Bronchial epithelial cell (primary cell): ENCODE measurements around the gene CNPY1. TPM values are rescaled to one million over a fixed set of nuclear protein-coding genes. Genes with fewer than 3 reads are reported as not detected.

Source experiments
- DNase-seq: peaks from one replicate; pipeline ENCODE4 v3.0.0-alpha.2; 2010; ENCODE audit warnings: low read depth
- FAIRE-seq: peaks from 2 replicates; lab custom pipeline; 2011; peaks lifted over from hg19 to GRCh38; lab: Jason Lieb, UNC
- H3K27me3 ChIP-seq: 2 replicates; pipeline ENCODE4 v1.5.1; 2011; ENCODE audit warnings: low read length; ENCODE audit not compliant: control insufficient read depth, insufficient read depth
- H3K36me3 ChIP-seq: 2 replicates; pipeline ENCODE4 v1.5.1; 2011; ENCODE audit warnings: low read length; ENCODE audit not compliant: control insufficient read depth, insufficient read depth
- H3K4me3 ChIP-seq: 2 replicates; pipeline ENCODE4 v1.5.1; 2011; ENCODE audit warnings: mild to moderate bottlenecking, low read depth, low read length, control low read depth
- total RNA-seq: library from RNA; depleted of rRNA; stranded (reverse); fragments of >200 nt; gene quantifications from 2 replicates; pipeline ENCODE4 v1.2.1, GENCODE V29; 2014
- TF ChIP-seq, protein P1 (sequence below): IDR thresholded peaks from 2 replicates; pipeline ENCODE4 v1.5.1; 2011; ENCODE audit warnings: mild to moderate bottlenecking, moderate library complexity, low read length, control low read depth, inconsistent platforms; ENCODE audit not compliant: insufficient read depth, severe bottlenecking

The CNPY1 gene
- total RNA-seq, 1 donor from 2014 or later, result not detected

DNA sequence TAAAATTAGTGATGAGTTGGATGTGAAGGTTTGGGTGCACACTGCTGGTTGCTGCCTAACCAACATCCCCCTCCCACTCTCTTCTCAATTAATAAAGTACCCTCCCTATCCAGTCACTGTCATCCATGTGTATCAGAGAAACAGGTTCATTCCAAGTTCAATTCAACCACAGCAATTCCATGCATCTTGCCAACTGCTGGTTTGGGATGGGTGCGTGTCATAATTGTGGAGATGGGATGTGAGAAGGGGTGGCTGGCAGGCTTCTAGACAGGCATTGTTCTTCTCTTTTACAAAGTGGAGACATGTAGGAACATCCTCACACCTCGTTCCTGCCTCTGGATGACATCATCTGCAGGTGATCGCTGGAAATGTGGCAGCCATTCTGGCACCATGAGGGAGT lies 7.5 kb upstream of the CNPY1 start:
- no peak for DNase-seq
- no peaks in the 10 kb centered on the region for H3K27me3 ChIP-seq
- FAIRE-seq, result no peak
- H3K36me3 ChIP-seq, result no peaks in the 10 kb centered on the region
- TF ChIP-seq, protein P1, sequence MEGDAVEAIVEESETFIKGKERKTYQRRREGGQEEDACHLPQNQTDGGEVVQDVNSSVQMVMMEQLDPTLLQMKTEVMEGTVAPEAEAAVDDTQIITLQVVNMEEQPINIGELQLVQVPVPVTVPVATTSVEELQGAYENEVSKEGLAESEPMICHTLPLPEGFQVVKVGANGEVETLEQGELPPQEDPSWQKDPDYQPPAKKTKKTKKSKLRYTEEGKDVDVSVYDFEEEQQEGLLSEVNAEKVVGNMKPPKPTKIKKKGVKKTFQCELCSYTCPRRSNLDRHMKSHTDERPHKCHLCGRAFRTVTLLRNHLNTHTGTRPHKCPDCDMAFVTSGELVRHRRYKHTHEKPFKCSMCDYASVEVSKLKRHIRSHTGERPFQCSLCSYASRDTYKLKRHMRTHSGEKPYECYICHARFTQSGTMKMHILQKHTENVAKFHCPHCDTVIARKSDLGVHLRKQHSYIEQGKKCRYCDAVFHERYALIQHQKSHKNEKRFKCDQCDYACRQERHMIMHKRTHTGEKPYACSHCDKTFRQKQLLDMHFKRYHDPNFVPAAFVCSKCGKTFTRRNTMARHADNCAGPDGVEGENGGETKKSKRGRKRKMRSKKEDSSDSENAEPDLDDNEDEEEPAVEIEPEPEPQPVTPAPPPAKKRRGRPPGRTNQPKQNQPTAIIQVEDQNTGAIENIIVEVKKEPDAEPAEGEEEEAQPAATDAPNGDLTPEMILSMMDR, result no peak
- no peak overlapping the region for H3K4me3 ChIP-seq

DNA sequence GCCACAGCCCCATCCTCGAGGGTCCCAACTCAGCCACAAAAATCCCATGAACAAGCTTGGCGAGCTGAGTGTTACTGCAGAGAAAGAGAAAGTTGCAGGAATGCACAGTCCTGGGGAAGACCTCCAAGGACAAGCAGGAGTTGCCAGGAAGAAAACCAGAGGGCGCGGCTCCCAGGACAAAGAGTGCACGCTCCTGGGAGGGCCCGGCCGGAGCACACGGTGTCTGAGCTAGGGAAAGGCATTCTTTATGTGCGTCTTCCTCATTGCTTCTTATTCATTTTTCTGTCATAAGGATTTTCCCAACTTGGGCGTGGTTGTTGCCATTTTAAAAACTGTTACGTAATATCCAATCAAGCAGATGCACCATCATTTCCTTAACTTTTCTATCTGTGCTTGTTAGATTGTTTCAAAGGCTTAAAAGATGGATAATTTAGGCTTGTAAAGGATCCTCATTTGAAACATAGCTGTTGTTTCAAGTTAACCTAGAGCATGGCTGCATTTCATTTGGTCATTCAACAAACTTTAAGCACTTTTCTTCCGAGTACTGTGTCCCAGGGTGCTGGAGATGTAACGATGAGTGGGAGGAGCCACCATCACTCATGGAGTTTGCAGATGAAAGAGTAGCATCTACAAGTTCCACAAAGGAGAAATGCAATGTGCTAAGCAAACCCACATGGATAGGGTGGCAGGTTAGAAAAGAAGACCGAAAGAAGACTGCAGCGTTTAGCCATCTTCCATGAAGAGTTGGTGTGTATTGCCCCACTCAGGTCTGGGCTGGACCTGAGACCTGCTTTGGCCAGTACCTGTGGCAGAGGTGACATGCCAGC lies 5.6 kb upstream of the CNPY1 start:
- no peaks in the 10 kb centered on the region for H3K27me3 ChIP-seq
- FAIRE-seq, result no peak

DNA sequence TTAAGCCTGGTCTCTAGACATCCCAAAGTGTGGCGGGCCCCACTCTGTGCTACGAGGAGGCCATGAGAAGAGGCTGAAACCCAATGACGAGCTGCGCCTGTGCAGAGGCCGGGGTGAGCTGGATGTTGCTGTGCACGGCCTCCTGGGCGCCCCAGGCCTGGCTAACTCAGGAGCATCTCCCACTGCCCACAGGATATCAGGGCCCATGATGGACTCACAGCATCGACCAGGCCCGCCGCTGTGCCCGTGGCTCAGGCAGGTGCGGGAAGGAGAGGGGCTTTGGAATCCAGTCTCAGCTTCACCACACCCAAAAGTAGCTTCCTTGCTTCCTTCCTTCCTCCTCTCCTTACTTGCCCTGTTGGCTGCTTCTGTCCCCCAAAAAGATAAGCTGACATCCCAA lies 4.6 kb upstream of the CNPY1 start:
- Histone ChIP-seq H3K36me3 (no peaks in the 10 kb centered on the region), H3K4me3 (no peak overlapping the region), H3K27me3 (no peaks in the 10 kb centered on the region)
- TF ChIP-seq, protein P1, result no peak
- no peak for DNase-seq
- FAIRE-seq, result no peak

More for the DNA sequence above, 5.6 kb upstream of the CNPY1 start:
- no peak overlapping the region for H3K4me3 ChIP-seq
- no peak for DNase-seq
- TF ChIP-seq, protein P1, result no peak
- no peaks in the 10 kb centered on the region for H3K36me3 ChIP-seq

DNA sequence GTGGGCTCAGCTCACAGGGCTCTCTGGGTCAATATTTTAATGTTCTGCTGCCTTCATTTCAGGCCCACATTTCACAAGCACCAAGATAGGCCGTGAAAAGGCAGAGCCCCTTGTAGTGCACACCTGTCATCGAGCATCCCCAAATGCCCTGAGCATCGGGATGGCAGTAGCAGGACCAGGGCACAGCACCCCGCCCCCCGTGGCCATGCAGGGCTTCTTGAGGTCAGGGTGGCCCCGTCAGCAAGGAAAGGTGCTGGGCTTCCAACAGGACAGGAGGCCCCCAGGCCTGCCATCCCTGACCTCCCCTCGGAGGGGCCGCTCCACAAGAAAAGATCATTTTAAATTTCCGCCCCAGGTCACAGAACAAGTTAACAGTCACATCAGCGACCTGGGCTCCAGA lies 2.9 kb upstream of the CNPY1 start:
- H3K27me3 ChIP-seq, result no peaks in the 10 kb centered on the region
- DNase-seq (no peak), FAIRE-seq (no peak)
- no peaks in the 10 kb centered on the region for H3K36me3 ChIP-seq
- TF ChIP-seq, protein P1, result no peak
- no peak overlapping the region for H3K4me3 ChIP-seq

DNA sequence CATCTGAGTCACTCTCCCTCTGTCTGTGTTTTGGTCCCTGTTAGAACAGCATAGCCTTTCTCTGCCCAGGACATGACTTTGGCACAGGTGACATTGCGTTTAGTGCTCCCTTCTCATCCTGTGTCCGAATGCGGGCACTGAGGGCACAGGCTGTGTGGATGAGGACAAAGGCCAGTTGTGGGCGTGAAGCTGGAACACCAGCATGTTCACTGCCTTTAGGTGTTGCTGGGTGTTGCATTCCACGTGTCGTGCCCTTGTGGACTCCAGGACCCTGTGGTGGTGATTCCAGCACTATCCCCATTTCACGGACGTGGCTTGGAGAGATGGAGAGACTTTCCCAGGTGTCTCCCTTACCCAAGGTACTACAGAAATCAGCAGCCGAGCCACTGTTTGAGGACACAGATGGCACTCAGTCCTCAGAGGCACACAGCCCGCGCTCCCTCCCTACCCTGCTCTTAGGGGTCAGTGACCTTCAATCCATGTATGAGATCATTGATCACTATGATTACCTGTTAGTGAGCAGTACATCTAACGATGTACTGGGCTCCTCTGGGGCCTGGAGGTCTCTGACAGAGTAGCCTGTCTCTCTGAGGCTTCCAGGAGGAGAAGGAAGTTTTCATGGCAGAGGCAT lies 917 bp upstream of the CNPY1 start:
- TF ChIP-seq, protein P1, result no peak
- Histone ChIP-seq H3K27me3 (no peaks in the 10 kb centered on the region), H3K36me3 (no peaks in the 10 kb centered on the region), H3K4me3 (no peak overlapping the region)
- FAIRE-seq (no peak), DNase-seq (no peak)
